Lower leg skin (tissue), 3 donors: ENCODE measurements around the gene OR2T34.
"Not testable (repeated sequence)": the region's sequence is repeated elsewhere in the genome, so short reads cannot be mapped to it uniquely, and the experiment has no call there.

Experiments
- POLR2A ChIP-seq, 2 donors: fragments of 450-650 bp; IDR thresholded peaks; one replicate each; pipeline ENCODE4 v1.6.1; 2016 to 2017; ENCODE audit warnings: antibody characterized with exemption in 2 of 2, mild to moderate bottlenecking in 1 of 2, moderate library complexity in 1 of 2
- TF ChIP-seq, protein P1 (sequence below), 3 donors: fragments of 450-650 bp; IDR thresholded peaks; one replicate each; pipeline ENCODE4 v1.5.1; 2016; ENCODE audit warnings: antibody characterized with exemption in 3 of 3, mild to moderate bottlenecking in 3 of 3, moderate library complexity in 2 of 3

DNA sequence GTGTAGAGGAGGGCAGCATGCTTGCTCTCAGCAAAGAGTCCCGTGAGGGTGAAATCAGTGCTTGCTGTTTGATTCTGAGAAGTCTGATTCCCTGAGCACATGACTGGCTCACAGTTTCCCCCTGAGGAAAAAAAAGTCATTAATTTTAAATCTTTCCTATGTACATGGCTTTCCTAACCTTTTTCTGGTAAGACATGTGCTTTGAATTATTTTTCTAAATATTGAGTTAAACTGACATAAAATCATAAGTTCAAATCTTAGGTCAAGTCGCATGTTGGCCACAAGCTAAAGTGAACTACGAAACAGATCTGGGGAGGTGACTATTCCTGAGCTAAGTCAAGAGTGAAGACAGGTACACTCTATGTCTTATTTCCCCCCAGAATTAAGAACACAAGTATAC lies at the start of gene OR2T34:
- TF ChIP-seq, protein P1, sequence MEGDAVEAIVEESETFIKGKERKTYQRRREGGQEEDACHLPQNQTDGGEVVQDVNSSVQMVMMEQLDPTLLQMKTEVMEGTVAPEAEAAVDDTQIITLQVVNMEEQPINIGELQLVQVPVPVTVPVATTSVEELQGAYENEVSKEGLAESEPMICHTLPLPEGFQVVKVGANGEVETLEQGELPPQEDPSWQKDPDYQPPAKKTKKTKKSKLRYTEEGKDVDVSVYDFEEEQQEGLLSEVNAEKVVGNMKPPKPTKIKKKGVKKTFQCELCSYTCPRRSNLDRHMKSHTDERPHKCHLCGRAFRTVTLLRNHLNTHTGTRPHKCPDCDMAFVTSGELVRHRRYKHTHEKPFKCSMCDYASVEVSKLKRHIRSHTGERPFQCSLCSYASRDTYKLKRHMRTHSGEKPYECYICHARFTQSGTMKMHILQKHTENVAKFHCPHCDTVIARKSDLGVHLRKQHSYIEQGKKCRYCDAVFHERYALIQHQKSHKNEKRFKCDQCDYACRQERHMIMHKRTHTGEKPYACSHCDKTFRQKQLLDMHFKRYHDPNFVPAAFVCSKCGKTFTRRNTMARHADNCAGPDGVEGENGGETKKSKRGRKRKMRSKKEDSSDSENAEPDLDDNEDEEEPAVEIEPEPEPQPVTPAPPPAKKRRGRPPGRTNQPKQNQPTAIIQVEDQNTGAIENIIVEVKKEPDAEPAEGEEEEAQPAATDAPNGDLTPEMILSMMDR (IDR thresholded peaks at IDR 0.05), result not testable (repeated sequence)
- TF ChIP-seq POLR2A (IDR thresholded peaks at IDR 0.05), result not testable (repeated sequence)
